ENCODE data around the gene THADA.

Gene THADA

GRCh38 chr2:43269074-43269572 lies 326.7 kb downstream of the THADA start:
- FAIRE-seq: no peak

- FAIRE-seq: no peak
Observed at GRCh38 chr2:43268066-43268953, 327.5 kb downstream of the THADA start.

- FAIRE-seq: no peak
Observed at GRCh38 chr2:43267381-43267780, 328.5 kb downstream of the THADA start.

- no peak for FAIRE-seq
Observed at GRCh38 chr2:43266711-43267111, 329.1 kb downstream of the THADA start.

GRCh38 chr2:43265421-43265820 lies 330.4 kb downstream of the THADA start:
- FAIRE-seq: no peak

DNA sequence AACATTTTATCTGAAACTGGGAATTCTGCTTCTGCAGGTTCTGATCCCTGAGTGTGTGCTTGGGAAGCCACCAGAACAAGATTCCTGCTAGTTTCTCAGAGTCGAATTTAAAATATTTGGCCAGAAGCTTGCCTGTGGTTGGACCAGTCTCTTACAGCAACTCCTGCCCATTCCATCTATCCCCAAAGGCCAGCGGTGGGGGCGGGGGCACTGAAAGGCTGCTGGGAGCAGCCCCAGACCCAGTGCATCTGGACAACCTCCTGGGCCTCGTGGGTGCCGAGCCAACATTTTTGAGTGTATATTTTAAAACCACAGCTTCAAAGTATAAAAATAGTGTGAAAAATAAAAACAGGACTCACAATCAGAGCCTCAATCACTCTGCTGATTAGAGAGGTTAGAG lies 330.8 kb downstream of the THADA start:
- no peak for FAIRE-seq

GRCh38 chr2:43262951-43263350 lies 332.9 kb downstream of the THADA start:
- no peak for FAIRE-seq

GRCh38 chr2:43262239-43262638 lies 333.6 kb downstream of the THADA start:
- no peak for FAIRE-seq

DNA sequence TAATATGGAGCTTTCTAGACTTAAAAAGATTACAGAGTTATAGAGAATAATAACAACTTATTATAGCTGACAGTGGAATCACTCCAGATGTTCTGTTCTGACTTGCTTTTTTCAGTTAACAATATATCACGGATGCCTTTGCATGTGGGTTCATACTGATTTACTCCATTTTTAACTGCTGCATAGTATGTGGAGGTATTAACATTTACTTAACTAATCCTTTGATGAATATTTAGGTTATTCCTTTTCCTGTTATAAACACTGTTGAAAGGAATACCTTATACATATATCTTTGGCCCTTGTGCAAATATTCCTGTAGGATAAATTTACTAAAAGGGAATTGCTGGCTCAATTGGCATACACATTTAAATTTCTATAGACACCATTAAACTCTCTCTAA lies 336.3 kb downstream of the THADA start:
- no peak for FAIRE-seq

DNA sequence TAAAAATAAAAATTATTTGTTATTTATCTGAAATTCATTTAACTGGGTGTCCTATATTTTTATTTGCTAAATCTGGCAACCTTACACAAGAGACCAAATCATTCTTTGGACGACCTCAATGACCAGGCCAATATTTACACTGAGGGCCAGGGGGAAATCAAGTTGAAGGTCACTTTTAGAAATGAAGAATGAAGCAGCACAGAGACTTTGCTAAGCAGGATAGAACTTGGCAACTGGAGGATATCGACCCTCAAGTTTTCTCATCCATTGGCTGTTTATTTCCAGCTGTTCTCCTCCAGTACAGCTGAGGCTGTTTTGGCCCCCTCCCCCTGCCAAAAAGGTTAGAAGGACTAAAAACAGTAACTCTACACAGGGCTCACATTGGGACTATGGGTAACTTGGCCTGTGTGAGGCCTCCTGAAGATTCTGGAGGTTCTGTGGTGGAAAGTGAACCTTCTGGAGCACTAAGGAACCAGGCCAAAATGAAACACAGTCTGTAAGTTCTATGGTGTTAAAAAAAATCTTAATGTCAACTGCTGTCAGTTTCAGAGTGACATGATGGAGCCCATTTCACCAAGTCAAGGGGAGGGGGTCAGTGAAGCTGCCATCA lies 337.2 kb downstream of the THADA start:
- no peak for FAIRE-seq

- no peak for FAIRE-seq
Observed at GRCh38 chr2:43255296-43255910, 340.4 kb downstream of the THADA start.

DNA sequence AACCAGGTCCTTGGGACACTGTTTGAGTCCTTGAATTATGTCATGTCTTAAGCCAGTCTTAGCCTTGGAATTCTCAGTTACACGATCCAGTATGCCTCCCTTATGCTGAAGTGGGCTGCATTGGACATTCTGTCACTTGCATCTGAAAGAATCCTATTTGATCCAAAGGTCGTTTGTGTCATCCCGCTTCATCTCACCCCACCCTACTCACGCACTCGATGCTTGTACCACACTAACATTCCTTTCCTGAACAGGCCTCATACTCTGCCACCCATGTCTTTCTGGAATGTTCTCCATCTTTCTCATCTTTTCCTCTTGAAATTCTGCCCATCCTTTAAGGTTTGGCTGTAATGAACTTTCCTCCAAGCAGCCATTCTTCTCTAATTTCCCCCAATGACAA lies 341.5 kb downstream of the THADA start:
- no peak for FAIRE-seq

DNA sequence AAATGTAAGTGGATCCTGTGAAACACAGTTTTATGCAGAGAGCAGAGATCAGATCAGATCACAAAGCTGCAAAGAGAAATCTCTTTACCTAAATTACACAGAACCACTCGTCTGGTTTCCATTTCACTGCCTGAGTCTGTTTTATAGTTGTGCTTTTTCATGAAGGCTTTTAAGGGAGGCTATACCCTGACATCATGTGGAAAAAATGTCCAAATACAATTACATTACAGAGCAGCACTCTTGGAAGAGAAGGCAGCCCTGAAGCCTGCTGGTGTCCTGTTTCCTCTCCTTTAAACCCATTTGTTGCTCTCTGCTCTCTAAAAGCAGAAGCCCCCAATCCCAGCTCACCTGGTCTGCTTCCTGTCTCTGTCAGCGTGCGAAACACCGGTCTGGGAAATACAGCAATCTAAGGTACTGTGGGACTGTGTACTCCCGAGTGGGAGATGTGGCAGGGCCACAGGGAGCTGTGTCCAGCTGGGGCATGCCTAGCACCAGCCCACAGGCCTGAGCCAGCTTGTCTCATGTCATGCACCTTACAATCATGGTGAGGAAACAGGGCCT lies 344.6 kb downstream of the THADA start:
- FAIRE-seq: no peak

- FAIRE-seq: no peak
Observed at GRCh38 chr2:43250015-43250414, 345.8 kb downstream of the THADA start.

- no peak for FAIRE-seq
Observed at GRCh38 chr2:43248621-43249020, 347.2 kb downstream of the THADA start.

GRCh38 chr2:43246641-43247040 lies 349.2 kb downstream of the THADA start:
- FAIRE-seq: no peak

DNA sequence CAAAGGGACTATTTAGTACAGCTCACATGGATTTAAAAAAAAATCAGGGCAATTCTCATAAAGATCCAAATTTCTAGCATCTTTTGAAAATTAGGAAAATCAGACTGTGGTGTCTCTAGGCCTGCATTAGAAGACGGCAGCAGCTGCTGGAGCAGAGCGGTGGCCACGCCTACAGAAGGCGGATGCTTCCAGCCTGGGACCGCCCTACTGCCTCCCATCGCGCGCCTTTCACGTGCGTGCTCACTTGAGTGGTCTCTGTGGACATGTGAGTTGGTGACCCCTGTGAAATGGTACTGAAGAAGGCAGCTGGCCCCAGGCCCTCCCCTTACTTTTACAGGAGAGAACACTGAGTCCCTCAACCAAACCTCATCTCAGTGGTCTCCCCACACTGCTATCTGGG lies 354.3 kb downstream of the THADA start:
- FAIRE-seq: no peak

- no peak for FAIRE-seq
Observed at GRCh38 chr2:43240766-43241150, 355.1 kb downstream of the THADA start.

DNA sequence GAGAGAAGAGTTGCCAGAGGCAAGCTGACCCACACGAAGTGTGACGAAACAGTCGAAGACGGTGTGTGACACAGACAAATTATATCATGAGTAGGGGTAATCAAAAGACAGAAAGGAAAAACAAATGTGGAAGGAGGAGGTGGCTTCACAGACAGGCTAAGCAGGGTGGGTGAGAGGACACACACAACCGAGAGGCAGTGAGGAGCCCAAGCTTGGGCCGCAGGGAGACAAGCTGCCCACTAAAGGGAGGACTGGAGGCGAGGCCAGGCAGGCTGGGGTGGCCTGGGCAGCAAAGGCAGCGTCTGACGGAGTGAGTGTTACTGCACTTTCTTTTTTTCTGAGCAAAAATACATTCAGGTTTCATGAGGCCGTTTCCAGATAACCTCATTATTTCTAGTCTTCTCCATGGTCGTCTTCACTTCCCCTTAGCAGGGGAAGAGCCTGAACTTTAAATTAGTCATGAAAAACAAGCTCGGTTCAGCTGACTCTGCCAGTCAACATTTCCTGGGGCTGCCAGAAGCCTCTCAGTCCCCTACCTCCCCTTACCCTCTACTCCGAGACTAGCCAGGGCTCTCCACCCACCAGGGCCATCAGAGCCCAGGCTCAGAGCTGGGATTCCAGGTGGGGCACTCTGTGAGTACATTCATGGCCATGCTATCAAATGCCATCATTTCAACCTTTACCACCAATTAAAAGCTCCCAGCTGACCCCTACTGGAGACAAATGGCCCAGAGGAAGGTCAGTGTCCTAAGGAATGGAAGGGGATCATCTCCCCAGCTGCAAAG lies 355.7 kb downstream of the THADA start:
- FAIRE-seq: no peak

GRCh38 chr2:43238813-43239212 lies 357.0 kb downstream of the THADA start:
- FAIRE-seq: no peak

- FAIRE-seq: no peak
Observed at GRCh38 chr2:43238176-43238575, 357.7 kb downstream of the THADA start.
